ENCODE measurements around the gene MAN1A1. TPM values are rescaled to one million over a fixed set of nuclear protein-coding genes. Genes with fewer than 3 reads are reported as not detected.

Gene MAN1A1
- polyA plus RNA-seq, 3 donors = 11.0 to 20.4 (median 16.1) TPM

DNA sequence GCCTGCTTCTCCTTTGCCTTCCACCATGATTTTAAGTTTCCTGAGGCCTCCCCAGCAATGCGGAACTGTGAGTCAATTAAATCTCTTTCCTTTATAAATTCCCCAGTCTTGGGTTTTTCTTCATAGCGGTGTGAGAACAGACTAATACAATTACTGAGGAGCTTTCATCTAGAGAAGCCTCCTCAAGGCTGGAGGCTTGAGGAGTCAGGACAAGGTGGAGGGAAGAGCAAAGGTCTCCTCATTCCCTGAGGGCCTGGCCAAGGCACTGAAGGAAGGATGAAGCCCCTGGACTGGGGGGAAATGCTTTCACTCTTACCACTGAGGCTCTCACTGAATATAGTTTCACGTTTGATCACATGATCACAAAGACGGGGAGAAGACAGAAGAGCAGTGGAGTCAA lies 118.2 kb downstream of the MAN1A1 start:
- Histone ChIP-seq H3K9ac (ENCODE audit: insufficient read depth, low read length, poor library complexity, severe bottlenecking) (no peak overlapping the region), H4K20me1 (ENCODE audit: insufficient read depth, low read length) (no peaks in the 10 kb centered on the region), H3K4me2 (replicated peaks; ENCODE audit: extremely low read depth, low read length, poor library complexity, severe bottlenecking) (no peak overlapping the region), H3K79me2 (ENCODE audit: insufficient read depth, low read length) (no peaks in the 10 kb centered on the region), H2AFZ (ENCODE audit: insufficient read depth, low read depth, low read length, poor library complexity, severe bottlenecking) (no peak overlapping the region), H3K4me1 (ENCODE audit: control insufficient read depth in 1 of 2, insufficient read depth in 2 of 2, low read length in 2 of 2) (no peaks in the 10 kb centered on the region), H3K27me3 (ENCODE audit: control insufficient read depth in 2 of 2, insufficient read depth in 2 of 2, low read length in 2 of 2) (no peaks in the 10 kb centered on the region), H3K27ac (ENCODE audit: low read depth in 1 of 2, low read length in 2 of 2) (no peak overlapping the region), H3K36me3 (replicated peaks in 1 of 2; ENCODE audit: control insufficient read depth in 1 of 2, insufficient read depth in 2 of 2, low read length in 2 of 2) (peaks cover 0 to 4% of the 10 kb centered on the region in 2 donors), H3K4me3 (replicated peaks in 1 of 3; ENCODE audit: low read depth in 2 of 3, low read length in 3 of 3) (no peak overlapping the region), H3K9me3 (replicated peaks in 1 of 2; ENCODE audit: control insufficient read depth in 1 of 2, insufficient read depth in 1 of 2, low read length in 2 of 2) (peaks cover 0 to 3% of the 10 kb centered on the region in 2 donors)
- TF ChIP-seq, protein P1, sequence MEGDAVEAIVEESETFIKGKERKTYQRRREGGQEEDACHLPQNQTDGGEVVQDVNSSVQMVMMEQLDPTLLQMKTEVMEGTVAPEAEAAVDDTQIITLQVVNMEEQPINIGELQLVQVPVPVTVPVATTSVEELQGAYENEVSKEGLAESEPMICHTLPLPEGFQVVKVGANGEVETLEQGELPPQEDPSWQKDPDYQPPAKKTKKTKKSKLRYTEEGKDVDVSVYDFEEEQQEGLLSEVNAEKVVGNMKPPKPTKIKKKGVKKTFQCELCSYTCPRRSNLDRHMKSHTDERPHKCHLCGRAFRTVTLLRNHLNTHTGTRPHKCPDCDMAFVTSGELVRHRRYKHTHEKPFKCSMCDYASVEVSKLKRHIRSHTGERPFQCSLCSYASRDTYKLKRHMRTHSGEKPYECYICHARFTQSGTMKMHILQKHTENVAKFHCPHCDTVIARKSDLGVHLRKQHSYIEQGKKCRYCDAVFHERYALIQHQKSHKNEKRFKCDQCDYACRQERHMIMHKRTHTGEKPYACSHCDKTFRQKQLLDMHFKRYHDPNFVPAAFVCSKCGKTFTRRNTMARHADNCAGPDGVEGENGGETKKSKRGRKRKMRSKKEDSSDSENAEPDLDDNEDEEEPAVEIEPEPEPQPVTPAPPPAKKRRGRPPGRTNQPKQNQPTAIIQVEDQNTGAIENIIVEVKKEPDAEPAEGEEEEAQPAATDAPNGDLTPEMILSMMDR (IDR thresholded peaks at IDR 0.05) = no peak
- Mint-ChIP-seq H3K9me3 (peaks cover 0 to 5% (median 3%) of the 10 kb centered on the region in 7 donors), H3K4me3 (no peak overlapping the region), H3K27me3 (ENCODE audit: low read depth in 3 of 3) (no peaks in the 10 kb centered on the region), H3K27ac (no peak overlapping the region), H3K36me3 (peaks cover 14 to 27% of the 10 kb centered on the region in 2 donors), H3K4me1 (no peaks in the 10 kb centered on the region)
- no peak for DNase-seq
- intact Hi-C loops (cut with micrococcal nuclease) = no loop called here
- WGBS (ENCODE audit: insufficient coverage) = no CpG with 5 or more reads among the region's 4 CpGs

DNA sequence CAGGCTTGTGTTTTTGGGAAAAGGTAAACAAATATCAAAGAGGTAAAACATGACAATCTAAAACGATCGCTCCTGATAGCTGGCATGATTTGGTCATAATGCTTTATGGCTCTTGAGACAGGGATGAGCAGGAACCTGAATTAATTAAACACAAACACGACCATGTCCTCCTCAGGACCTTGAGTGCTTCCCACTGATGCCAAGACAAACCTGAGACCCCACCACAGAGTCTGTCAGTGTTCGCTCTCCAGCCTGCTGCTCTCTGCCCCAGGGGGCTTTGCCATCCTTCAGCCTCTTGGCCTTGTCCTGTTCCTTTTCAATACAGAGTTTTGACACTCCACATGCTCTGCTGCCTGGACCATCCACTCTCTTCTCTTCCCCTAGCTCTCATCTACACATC lies 119.4 kb downstream of the MAN1A1 start:
- Mint-ChIP-seq H3K27ac (peak overlapping the region in 1 of 7 donors; percentile 43), H3K9me3 (peaks cover 0 to 2% (median 0%) of the 10 kb centered on the region in 7 donors), H3K4me1 (no peaks in the 10 kb centered on the region), H3K36me3 (peaks cover 8 to 19% of the 10 kb centered on the region in 2 donors), H3K27me3 (ENCODE audit: low read depth in 3 of 3) (no peaks in the 10 kb centered on the region), H3K4me3 (no peak overlapping the region)
- no peak overlapping the region for H2AFZ ChIP-seq (ENCODE audit: insufficient read depth, low read depth, low read length, poor library complexity, severe bottlenecking)
- H3K27me3 ChIP-seq (ENCODE audit: control insufficient read depth in 2 of 2, insufficient read depth in 2 of 2, low read length in 2 of 2) = no peaks in the 10 kb centered on the region
- H3K9me3 ChIP-seq (replicated peaks in 1 of 2; ENCODE audit: control insufficient read depth in 1 of 2, insufficient read depth in 1 of 2, low read length in 2 of 2) = no peaks in the 10 kb centered on the region
- peaks cover 0 to 4% of the 10 kb centered on the region in 2 donors for H3K36me3 ChIP-seq (replicated peaks in 1 of 2; ENCODE audit: control insufficient read depth in 1 of 2, insufficient read depth in 2 of 2, low read length in 2 of 2)
- H3K4me3 ChIP-seq (replicated peaks in 1 of 3; ENCODE audit: low read depth in 2 of 3, low read length in 3 of 3) = no peak overlapping the region
- no peak for DNase-seq
- no peak overlapping the region for H3K4me2 ChIP-seq (replicated peaks; ENCODE audit: extremely low read depth, low read length, poor library complexity, severe bottlenecking)
- H3K9ac ChIP-seq (ENCODE audit: insufficient read depth, low read length, poor library complexity, severe bottlenecking) = no peak overlapping the region
- 100% methylated on average over 4 of the region's 4 CpGs for WGBS (ENCODE audit: insufficient coverage)
- no peak overlapping the region for H3K27ac ChIP-seq (ENCODE audit: low read depth in 1 of 2, low read length in 2 of 2)
- intact Hi-C loops (cut with micrococcal nuclease) = no loop called here
- TF ChIP-seq, protein P1 (IDR thresholded peaks at IDR 0.05) = no peak
- H3K4me1 ChIP-seq (ENCODE audit: control insufficient read depth in 1 of 2, insufficient read depth in 2 of 2, low read length in 2 of 2) = no peaks in the 10 kb centered on the region
- no peaks in the 10 kb centered on the region for H4K20me1 ChIP-seq (ENCODE audit: insufficient read depth, low read length)
- no peaks in the 10 kb centered on the region for H3K79me2 ChIP-seq (ENCODE audit: insufficient read depth, low read length)

Measured in CD14-positive monocyte (primary cell).